ENCODE data around the gene CORO1A. TPM values are rescaled to one million over a fixed set of nuclear protein-coding genes. Genes with fewer than 3 reads are reported as not detected.

Gene CORO1A
- total RNA-seq, 4 donors from 2014 or later = 11.0 to 33.5 (median 23.1) TPM

Small RNA genes lying within 50 kb of the gene (small RNA-seq; reads per million reads assigned to genes)
- 0 reads per million in 3 donors for gene AC106782.4

Other genes starting within 250 kb of the CORO1A start
- 100 to 1,000 TPM in 3 of 4 donors, 10 to 100 TPM in 1; 96.8 to 114 (median 105) TPM for gene TMEM219, start 221.5 kb upstream of the CORO1A start, total RNA-seq
- gene TAOK2, start 209.7 kb upstream of the CORO1A start, total RNA-seq = 10 to 100 TPM; 40.9 to 63.6 (median 51.4) TPM
- 10 to 100 TPM; 20.8 to 39.4 (median 22.1) TPM for gene HIRIP3, start 188.0 kb upstream of the CORO1A start, total RNA-seq
- 10 to 100 TPM; 38.2 to 58.1 (median 43.5) TPM for gene INO80E, start 187.4 kb upstream of the CORO1A start, total RNA-seq
- gene DOC2A, start 172.6 kb upstream of the CORO1A start, total RNA-seq = under 1 TPM in 2 of 4 donors, not detected in 2; 0.50 to 0.83 TPM
- gene C16orf92, start 160.4 kb upstream of the CORO1A start, total RNA-seq = not detected
- under 1 TPM in 1 of 4 donors, not detected in 3; 0.23 TPM for gene TLCD3B, start 152.3 kb upstream of the CORO1A start, total RNA-seq
- 1,000 to 10,000 TPM; 1,300 to 1,765 (median 1,454) TPM for gene ALDOA, start 117.8 kb upstream of the CORO1A start, total RNA-seq
- gene PPP4C, start 107.6 kb upstream of the CORO1A start, total RNA-seq = 10 to 100 TPM; 43.6 to 61.3 (median 51.5) TPM
- gene TBX6, start 91.7 kb upstream of the CORO1A start, total RNA-seq = 1 to 10 TPM in 1 of 4 donors, under 1 TPM in 3; 0.42 to 1.3 (median 0.67) TPM
- gene YPEL3, start 87.4 kb upstream of the CORO1A start, total RNA-seq = 100 to 1,000 TPM in 3 of 4 donors, 10 to 100 TPM in 1; 72.7 to 222 (median 154) TPM
- gene GDPD3, start 70.1 kb upstream of the CORO1A start, total RNA-seq = 1 to 10 TPM in 3 of 4 donors, under 1 TPM in 1; 0.66 to 3.7 (median 2.2) TPM
- gene MAPK3, start 60.4 kb upstream of the CORO1A start, total RNA-seq = 10 to 100 TPM; 40.4 to 70.8 (median 56.9) TPM
- gene BOLA2B, start 10.1 kb downstream of the CORO1A start, total RNA-seq = 100 to 1,000 TPM in 2 of 4 donors, 10 to 100 TPM in 2; 43.4 to 205 (median 116) TPM
- gene SLX1A, start 10.3 kb downstream of the CORO1A start, total RNA-seq = 10 to 100 TPM; 12.9 to 27.1 (median 23.1) TPM
- 10 to 100 TPM in 3 of 4 donors, 1 to 10 TPM in 1; 2.5 to 23.7 (median 15.0) TPM for gene SULT1A3, start 15.7 kb downstream of the CORO1A start, total RNA-seq
- 1 to 10 TPM in 1 of 4 donors, under 1 TPM in 3; under 0.01 to 4.1 (median 0.90) TPM for gene NPIPB13, start 64.9 kb downstream of the CORO1A start, total RNA-seq
- 10 to 100 TPM; 24.9 to 63.9 (median 41.8) TPM for gene CD2BP2, start 171.7 kb downstream of the CORO1A start, total RNA-seq
- gene TBC1D10B, start 186.9 kb downstream of the CORO1A start, total RNA-seq = 10 to 100 TPM; 21.2 to 41.5 (median 29.4) TPM
- gene MYL11, start 191.2 kb downstream of the CORO1A start, total RNA-seq = not detected
- gene SEPTIN1, start 199.0 kb downstream of the CORO1A start, total RNA-seq = 1 to 10 TPM in 2 of 4 donors, under 1 TPM in 2; 0.86 to 2.5 (median 1.4) TPM
- 10 to 100 TPM in 3 of 4 donors, 1 to 10 TPM in 1; 8.3 to 17.6 (median 12.8) TPM for gene ZNF48, start 211.8 kb downstream of the CORO1A start, total RNA-seq
- gene ZNF771, start 224.0 kb downstream of the CORO1A start, total RNA-seq = 10 to 100 TPM; 20.1 to 25.3 (median 22.7) TPM
- 10 to 100 TPM; 11.1 to 21.7 (median 14.1) TPM for gene DCTPP1, start 246.4 kb downstream of the CORO1A start, total RNA-seq

All from esophagus muscularis mucosa (tissue), 4 donors.